ENCODE results near the gene ARSJ.

The ARSJ gene

GRCh38 chr4:113882668-113883067, 96.8 kb downstream of the ARSJ start:
- in situ Hi-C loops (cut with HindIII; ENCODE audit: low sequenced_read_pairs) = no loop called here
- DNase-seq (ENCODE audit: low read depth, low spot score) = no peak
- H3K4me3 ChIP-seq (ENCODE audit: low read depth, low read length) = no peak overlapping the region
- no peak for TF ChIP-seq CTCF (IDR thresholded peaks at IDR 0.05; ENCODE audit: low read depth, low read length)

GRCh38 chr4:113881256-113881655, 98.2 kb downstream of the ARSJ start:
- DNase-seq (ENCODE audit: low read depth, low spot score) = peak; percentile 33
- in situ Hi-C loops (cut with HindIII; ENCODE audit: low sequenced_read_pairs) = no loop called here
- H3K4me3 ChIP-seq (ENCODE audit: low read depth, low read length) = no peak overlapping the region
- TF ChIP-seq CTCF (IDR thresholded peaks at IDR 0.05; ENCODE audit: low read depth, low read length) = no peak

DNA sequence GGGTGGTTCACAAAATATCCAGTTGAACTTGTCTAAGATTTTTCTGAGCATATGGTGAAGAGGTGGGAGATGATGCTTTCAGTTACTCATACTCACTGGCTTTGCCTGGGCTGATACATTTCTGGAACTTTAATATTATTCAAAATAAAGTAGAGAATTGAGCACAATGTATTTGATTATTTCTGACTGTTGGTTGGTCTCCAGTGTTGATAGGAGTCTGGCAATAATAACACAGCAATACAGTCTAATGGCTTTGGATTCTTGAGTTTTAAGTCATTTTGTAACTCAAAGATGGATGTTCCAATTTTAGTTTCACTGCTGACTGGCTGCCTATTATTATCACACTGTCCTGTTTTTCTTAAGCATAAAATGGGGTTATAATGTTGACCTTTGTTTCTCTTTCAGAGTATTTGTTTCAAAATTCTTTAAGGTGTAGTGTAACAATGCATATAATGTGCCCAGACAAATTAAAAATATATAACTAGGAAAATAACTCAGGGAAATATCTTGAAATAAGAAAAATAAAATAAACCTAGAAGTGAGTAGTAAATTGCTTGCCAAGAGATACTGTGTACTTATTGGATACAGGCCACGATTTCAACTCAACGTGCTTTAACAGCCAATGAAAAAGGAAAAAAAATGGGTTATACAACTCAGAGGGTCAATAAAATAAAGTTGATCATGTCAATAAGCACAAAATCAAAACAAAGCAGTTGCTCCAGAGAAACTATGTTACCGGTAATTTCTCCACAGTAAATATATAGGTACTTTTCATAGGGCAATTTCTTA, 99.0 kb downstream of the ARSJ start:
- in situ Hi-C loops (cut with HindIII; ENCODE audit: low sequenced_read_pairs) = no loop called here
- TF ChIP-seq CTCF (IDR thresholded peaks at IDR 0.05; ENCODE audit: low read depth, low read length) = no peak
- no peak for DNase-seq (ENCODE audit: low read depth, low spot score)
- H3K4me3 ChIP-seq (ENCODE audit: low read depth, low read length) = no peak overlapping the region

DNA sequence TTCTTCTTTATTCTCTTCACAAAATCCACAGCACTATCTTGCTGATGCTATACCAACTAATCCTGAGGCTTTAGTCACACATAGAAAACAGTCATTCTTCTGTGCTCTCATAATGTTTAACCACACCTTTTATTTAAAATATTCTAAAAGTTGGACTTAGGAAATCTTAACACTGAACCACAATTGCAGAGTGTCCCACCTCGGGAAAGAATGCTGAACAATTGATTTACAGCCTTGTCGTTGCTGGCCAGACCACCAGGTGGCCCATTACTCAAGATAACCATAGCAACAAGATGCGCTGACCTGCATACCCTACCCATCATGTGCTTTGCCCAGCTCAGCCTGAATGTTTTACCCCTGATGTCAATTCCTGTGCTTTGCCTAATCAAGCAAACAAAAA, 100.8 kb downstream of the ARSJ start:
- DNase-seq (ENCODE audit: low read depth, low spot score) = peak; percentile 57
- H3K4me3 ChIP-seq (ENCODE audit: low read depth, low read length) = no peak overlapping the region
- TF ChIP-seq CTCF (IDR thresholded peaks at IDR 0.05; ENCODE audit: low read depth, low read length) = peak; percentile 42
- in situ Hi-C loops (cut with HindIII; ENCODE audit: low sequenced_read_pairs) = no loop called here

DNA sequence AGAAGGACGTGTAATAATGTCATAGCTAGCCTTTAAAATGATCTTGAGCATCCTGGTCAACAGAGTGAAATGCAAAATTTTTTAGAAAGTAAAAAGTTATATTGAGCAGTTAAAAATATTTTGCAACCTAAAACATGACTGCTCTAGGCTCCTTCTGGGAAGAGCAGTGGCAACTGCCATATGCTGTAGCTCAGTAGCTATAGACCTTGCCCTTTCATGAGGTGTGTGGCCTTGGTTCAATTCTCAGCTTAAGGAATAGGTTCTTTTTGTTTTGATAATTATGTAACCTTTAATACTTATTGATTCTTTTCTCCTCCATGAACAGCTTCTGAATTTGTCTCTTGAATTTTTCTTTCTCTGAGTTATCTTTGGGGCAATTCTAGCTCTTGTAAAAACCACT, 105.0 kb downstream of the ARSJ start:
- TF ChIP-seq CTCF (IDR thresholded peaks at IDR 0.05; ENCODE audit: low read depth, low read length) = no peak

DNA sequence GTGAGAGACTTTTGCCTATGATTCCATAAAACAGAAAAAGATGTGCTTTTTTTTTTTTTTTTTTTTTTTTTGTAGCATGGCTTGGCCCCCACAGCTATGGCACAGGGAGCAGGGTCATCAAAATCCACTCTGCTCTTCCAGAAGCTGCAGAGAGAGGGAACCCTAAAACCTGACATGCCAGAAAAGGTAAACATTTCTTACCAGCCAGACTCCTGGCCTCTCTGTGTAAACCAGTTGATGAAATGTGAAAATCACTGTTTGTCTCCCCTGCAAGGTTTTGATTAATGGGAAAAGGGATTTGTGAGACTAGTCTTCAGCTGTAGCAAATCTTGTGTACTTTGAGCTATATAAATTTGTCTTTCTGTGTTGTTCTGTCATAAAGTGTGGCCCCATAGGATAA, 105.9 kb downstream of the ARSJ start:
- in situ Hi-C loops (cut with HindIII; ENCODE audit: low sequenced_read_pairs) = no loop called here
- H3K4me3 ChIP-seq (ENCODE audit: low read depth, low read length) = no peak overlapping the region
- TF ChIP-seq CTCF (IDR thresholded peaks at IDR 0.05; ENCODE audit: low read depth, low read length) = no peak
- no peak for DNase-seq (ENCODE audit: low read depth, low spot score)

More for the DNA sequence above, 105.0 kb downstream of the ARSJ start:
- no peak for DNase-seq (ENCODE audit: low read depth, low spot score)
- in situ Hi-C loops (cut with HindIII; ENCODE audit: low sequenced_read_pairs) = no loop called here
- H3K4me3 ChIP-seq (ENCODE audit: low read depth, low read length) = no peak overlapping the region
